Mammary epithelial cell (primary cell): ENCODE results near the gene SPOCD1.
A peak's percentile ranks its signal among the peaks of the same experiment; 100 is the strongest.

ENCODE experiments used
- CTCF ChIP-seq, 2 donors: IDR thresholded peaks in 1 of 2; conservative IDR thresholded peaks in 1 of 2; 2 replicates each; pipeline ENCODE4 v1.5.1; 2011 to 2012; ENCODE audit warnings: inconsistent platforms in 2 of 2, low read length in 2 of 2, mild to moderate bottlenecking in 2 of 2, control low read depth in 1 of 2, low read depth in 1 of 2; ENCODE audit not compliant: insufficient read depth in 1 of 2; ENCODE audit errors: extremely low read depth in 1 of 2
- EZH2 ChIP-seq: IDR thresholded peaks from 2 replicates; pipeline ENCODE4 v1.6.1; 2012; ENCODE audit warnings: low read length, inconsistent platforms, borderline replicate concordance

GRCh38 chr1:31764312-31765040, 51.3 kb downstream of the SPOCD1 start, which contains the start of gene ADGRB2:
- no peak for TF ChIP-seq CTCF (conservative IDR thresholded peaks at IDR 0.05 in 1 of 2, IDR thresholded peaks at IDR 0.05 in 1 of 2; ENCODE audit: extremely low read depth in 1 of 2, insufficient read depth in 1 of 2, low read depth in 1 of 2, low read length in 2 of 2)
- peak; percentile 71 for TF ChIP-seq EZH2
